ENCODE data around the gene COIL.
"Not testable (repeated sequence)": the region's sequence is repeated elsewhere in the genome, so short reads cannot be mapped to it uniquely, and the experiment has no call there.

The COIL gene, protein sequence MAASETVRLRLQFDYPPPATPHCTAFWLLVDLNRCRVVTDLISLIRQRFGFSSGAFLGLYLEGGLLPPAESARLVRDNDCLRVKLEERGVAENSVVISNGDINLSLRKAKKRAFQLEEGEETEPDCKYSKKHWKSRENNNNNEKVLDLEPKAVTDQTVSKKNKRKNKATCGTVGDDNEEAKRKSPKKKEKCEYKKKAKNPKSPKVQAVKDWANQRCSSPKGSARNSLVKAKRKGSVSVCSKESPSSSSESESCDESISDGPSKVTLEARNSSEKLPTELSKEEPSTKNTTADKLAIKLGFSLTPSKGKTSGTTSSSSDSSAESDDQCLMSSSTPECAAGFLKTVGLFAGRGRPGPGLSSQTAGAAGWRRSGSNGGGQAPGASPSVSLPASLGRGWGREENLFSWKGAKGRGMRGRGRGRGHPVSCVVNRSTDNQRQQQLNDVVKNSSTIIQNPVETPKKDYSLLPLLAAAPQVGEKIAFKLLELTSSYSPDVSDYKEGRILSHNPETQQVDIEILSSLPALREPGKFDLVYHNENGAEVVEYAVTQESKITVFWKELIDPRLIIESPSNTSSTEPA

DNA sequence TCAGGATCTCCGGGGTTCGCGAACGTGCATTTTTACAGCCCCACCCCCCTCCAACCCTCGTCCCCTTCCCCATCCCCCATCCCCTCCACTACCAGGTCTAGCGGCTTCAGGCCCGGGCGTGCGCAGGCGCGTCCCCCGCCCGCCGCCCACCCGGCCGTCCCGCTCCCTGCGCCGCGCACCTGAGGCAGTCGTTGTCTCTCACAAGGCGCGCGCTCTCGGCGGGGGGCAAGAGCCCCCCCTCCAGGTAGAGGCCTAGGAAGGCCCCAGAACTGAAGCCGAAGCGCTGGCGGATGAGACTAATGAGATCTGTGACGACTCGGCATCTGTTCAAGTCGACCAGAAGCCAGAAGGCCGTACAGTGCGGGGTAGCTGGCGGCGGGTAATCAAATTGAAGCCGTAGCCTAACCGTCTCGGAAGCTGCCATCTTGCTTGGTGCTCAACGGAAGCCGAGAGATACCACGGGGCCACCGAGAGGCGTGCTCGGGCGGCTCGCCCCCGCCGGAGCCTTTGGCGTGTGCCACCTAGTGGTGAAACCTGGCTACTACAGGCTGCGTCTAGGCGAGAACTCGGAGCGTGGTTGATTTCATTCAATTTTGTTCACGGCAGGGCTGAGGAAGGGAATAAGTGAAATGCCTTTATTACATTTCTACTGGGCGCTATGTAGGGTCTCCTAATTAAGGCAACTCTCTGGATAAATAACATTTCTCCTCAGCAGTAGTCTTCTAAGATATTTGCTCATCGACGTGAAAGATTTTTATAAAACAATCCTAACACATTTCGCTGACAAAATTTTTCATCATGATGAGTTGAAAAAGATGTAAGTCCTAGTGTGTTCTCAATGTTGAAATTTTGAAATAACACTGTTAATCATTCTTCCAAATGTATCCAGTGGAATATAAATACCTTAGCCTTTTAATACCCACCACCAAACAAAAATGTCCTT is at the start of gene COIL:
Gene COIL, minus strand, starts transcription at position 455 of the 943 bp plus-strand sequence. Its CDS starts 31 bp downstream, at position 424.
- peak; percentile 88 to 92 for DNase-seq (ENCODE audit: low read depth in 2 of 2)

DNA sequence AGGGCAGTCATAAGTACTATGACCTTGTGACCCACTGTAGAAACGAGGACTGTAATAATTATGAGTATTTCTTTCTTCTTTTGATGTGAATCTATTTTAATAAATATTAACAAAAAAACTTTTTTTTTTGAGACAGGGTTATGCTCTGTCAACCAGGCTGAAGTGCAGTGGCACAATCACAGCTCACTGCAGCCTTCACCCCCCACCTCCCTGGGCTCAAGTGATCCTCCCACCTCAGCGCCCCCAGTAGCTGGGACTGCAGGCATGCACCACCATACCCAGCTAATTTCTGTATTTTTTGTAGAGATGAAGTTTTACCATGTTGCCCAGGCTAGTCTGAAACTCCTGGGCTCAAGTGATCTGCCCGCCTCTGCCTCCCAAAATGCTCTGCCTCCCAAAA is 49.6 kb upstream of the COIL start:
- no peak for DNase-seq (ENCODE audit: low read depth in 2 of 2)

DNA sequence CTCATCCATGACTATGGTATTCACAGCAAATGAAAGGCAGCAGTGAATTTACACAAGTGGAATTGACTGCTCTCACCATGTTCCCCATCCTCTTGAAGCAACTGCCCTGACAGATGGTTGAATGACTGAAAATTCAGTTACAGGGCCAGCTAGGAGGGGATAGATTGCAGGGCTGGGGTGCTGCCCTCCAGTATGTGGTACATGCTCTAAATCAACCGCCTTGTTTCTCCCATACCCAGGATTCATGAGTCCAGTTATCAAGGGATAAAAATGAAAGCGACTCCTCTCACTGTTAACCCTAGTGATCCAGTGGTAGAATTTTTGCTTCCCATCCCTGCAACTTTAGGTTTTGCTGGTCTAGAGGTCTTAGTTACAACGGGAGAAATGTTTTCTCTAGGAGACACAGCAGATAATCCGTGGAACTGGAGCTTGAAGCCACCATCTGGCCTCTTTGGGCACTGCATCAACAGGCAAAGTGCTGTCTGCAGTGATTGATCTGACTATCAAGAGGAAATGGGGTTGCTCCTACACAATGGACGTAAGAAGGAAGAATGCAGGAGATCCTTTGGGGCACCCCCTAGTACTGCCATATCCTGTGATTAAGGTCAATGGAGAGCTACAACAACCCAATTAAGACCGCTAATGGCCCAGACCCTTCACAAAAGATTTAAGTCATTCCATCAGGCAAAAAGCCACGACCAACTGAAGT is 49.0 kb upstream of the COIL start:
- peak; percentile 18 to 22 for DNase-seq (ENCODE audit: low read depth in 2 of 2)

DNA sequence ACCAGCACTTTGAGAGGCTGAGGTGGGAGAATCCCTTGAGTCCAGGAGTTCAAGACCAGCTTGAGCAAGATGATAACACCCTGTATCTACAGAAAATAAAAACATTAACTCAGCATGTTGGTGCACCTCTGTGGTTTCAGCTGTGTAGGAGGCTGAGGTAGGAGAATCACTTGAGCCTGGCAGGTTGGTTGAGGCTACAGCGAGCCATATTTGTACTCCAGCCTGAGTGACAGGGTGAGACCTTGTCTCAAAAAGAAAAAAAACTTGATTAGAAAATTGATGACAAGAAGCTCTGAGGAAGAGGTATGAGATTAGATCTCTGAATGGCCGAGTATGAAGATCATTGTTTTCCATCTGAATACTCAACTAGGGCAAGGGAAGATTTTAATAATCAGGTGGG is 48.1 kb upstream of the COIL start:
- DNase-seq (ENCODE audit: low read depth in 2 of 2): no peak

DNA sequence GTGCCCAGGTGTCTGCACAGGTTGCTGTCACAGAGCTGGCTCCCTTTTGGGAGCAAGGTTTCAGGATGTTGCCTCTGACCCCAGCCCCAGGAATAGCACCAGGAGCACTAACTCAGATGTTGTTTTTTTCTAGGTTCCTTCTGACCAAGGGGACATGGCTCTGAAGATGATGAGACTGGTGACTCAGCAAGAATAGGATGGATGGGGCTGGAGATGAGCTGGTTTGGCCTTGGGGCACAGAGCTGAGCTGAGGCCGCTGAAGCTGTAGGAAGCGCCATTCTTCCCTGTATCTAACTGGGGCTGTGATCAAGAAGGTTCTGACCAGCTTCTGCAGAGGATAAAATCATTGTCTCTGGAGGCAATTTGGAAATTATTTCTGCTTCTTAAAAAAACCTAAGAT is 45.2 kb upstream of the COIL start:
- DNase-seq (ENCODE audit: low read depth in 2 of 2): no peak

DNA sequence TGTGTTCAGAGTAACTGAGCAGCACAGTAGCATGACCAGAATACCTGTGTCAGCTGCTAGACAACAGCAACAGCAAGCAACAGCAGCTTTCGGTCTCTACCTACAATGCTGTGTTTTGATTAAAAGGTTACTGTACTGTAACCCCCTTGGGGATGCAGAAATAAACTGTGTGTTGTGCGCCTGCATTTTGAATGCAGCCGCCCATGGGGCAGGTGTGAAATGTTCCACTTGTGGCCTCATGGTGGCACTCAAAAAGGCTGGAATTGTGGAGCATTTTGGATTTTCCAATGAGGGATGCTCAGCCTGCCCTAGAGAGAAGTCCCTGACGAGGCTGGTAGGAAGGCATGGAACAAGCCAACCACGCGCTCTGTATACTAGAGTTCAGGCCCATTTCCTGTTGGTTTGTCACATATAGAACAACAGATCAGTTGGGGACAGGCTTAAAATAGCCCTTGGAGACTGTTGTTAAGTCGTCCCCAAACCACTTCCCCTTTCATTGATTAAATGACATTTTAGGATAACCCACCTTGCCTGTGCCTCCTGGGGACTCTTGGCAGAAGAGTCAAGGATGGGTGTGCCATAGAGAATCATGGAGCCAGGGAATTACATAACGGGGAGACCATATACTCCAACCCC is 44.2 kb upstream of the COIL start:
- DNase-seq (ENCODE audit: low read depth in 2 of 2): no peak

DNA sequence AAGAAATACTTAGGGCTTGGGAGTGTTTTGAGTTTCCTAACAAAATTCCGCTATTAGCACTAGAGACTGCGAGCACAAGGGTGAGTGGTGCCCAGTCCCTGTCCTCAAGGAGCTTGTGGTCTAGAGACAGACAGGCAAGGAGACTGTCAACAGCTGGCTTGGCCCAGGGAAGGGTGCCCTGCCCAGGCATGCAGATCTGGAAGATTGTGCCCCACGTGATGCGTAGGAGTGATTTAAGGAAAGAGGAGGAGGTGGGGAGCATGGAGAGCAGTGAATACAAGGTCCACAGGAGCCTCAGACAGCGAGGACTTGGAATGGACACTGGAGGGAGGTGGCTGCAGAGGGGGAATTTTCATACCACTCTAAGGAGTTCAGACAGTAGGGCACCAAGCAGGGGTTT is 42.1 kb upstream of the COIL start:
- no peak for DNase-seq (ENCODE audit: low read depth in 2 of 2)

DNA sequence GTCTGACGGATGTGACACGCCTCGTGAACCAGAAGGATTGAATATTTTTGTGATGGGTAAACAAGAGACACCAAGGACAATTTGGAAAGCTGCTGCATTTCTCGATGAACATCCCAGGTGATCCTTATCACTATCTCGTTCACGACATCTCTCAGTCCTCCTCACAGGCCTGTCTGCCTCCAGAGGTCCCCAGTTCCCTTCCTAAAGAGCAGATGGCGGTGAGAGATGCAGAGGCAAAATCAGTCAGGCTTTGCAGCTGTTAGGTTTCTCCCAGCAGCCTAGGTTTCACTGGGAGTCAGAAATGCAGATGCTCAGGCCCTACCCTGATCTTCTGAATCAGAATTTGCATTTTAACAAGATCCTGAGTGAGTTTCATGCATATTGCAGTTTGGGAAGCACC is 40.7 kb upstream of the COIL start:
- no peak for DNase-seq (ENCODE audit: low read depth in 2 of 2)

DNA sequence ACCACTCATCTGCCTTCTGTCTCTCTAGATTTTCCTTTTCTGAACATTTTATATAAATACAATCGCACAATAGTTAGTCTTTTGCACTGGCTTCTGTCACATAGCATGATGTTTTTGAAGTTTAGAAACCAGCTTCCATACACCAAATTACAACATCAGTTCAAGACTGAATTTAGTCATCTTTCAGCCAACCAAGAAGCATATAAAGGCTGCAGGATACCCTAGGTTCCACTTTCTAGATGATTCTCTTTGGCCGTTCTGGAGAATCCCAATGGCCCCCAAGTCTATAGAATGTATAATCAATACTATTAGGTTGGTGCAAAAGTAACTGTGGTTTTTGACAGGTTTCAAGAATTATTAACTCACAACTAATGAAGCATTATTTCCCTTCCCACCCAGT is 36.5 kb upstream of the COIL start:
- no peak for DNase-seq (ENCODE audit: low read depth in 2 of 2)

DNA sequence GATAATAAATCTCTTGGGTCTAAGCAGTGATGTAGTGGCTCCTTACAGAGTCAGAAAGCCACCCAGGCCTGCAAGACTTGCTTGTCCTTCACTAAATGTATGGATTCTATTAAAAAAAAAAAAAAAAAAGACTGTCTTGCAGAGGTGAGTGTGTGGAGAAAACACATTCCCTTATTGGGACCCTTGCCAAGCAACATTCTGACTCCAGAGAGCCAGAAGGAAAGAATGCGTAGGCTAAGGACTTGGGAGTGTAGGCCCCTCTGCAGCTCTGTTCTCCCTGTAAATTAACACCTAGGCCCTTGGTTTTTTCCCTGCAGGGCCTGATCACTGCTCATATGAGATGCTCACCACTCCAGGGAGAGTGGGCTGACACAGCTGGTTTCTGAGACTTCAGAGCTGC is 34.9 kb upstream of the COIL start:
- DNase-seq (ENCODE audit: low read depth in 2 of 2): no peak

DNA sequence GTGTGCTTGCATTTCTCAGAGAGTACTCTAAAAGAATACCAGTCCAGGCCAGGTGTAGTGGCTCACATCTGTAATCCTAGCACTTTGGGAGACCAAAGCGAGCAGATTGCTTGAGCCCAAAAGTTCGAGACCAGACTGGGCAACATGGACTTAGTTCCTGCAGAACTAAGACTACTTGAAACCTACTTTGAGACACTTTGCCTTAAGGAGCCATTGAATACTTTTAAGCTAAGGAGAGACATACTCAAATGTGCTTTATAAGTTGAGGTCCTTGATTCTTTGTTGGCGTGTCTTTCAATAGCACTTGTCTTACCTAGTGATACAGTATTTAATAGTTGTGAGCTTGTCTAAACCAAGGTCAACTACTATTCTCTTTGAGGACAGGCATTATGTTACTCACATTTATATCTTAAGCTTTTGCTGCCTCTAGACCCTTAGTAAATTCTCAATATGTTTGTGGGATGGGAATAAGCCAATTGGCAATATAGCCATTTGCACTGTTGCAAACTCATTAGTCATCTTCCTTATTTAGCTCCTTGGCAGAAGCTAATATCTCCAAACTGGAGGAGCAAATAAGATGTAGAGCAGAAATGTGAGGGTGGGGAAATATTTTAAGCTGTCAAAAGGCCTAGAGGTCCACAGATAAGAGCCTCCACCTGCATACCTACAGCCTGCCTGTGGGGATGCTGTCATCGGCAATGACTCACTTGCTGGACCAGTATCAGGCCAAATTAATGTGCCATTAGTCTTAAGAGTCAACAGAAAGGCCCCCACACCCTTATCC is 33.4 kb upstream of the COIL start:
- DNase-seq (ENCODE audit: low read depth in 2 of 2): no peak

DNA sequence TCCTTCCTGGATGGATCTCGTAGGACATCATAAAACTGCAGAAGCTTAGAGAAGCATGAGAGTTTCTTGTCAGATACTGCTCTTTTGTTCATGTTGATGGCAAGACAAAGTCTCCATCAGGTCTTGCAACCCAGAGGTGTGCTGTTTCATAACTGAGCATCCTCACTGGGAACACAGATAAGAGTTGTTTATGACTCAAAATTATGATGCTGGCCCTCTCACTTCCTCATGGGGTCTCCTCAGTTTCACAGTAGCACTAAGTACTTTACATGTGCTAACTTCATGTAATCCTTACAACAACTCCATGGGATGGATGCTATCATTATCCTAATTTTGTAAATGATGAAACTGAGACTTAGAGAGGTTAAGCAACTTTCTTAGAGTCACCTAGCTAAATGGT is 31.5 kb upstream of the COIL start:
- no peak for DNase-seq (ENCODE audit: low read depth in 2 of 2)

DNA sequence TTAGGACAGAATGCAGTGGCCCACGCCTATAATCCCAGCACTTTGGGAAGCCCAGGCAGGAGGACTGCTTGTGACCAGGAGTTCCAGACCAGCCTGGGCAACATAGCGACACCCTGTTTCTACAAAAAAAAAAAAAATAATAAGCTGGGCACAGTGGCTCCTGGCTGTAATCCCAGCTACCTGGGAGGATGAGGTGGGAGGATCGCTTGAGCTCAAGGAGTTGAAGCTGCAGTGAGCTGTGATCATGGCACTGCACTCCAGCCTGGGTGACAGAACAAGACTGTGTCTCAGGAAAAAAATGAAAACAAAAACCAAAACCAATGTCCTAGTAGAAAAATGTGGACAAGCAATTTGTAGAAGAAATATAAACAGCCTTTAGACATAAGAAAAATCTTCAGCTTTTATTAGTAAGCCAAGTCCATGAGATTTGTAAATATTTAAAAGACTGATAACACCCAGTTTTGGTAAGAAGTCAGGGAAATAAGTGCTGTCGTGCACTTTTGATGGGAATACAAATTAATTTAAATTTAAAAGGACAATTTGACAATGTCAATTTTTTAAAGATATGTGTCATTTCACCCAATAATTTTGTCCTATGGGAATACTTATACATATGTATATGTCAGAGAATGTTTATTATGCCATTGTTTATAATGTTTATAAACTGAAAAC is 28.2 kb upstream of the COIL start:
- no peak for DNase-seq (ENCODE audit: low read depth in 2 of 2)

DNA sequence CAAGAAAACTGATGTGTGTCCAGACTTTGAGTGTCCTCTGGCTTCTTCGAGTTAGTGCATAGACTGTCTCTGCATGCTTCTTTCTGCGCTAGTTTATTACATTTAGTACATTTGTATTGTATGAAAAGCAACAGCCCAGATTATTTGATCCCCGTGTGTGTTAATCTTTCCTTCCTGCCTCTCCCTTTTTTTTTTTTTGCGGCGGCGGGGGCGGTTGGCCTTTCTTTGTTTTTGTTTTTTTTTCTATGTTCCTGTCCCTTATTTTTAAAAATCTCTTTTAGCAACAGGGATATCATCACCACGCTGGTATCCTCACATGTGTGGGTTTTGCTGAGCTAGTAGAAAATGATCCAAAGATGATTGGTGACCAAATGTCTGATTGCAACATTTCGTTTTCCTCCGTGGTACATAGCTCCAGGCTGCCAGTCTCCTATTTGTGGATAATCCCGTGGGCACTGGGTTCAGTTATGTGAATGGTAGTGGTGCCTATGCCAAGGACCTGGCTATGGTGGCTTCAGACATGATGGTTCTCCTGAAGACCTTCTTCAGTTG is 26.5 kb upstream of the COIL start:
- no peak for DNase-seq (ENCODE audit: low read depth in 2 of 2)

DNA sequence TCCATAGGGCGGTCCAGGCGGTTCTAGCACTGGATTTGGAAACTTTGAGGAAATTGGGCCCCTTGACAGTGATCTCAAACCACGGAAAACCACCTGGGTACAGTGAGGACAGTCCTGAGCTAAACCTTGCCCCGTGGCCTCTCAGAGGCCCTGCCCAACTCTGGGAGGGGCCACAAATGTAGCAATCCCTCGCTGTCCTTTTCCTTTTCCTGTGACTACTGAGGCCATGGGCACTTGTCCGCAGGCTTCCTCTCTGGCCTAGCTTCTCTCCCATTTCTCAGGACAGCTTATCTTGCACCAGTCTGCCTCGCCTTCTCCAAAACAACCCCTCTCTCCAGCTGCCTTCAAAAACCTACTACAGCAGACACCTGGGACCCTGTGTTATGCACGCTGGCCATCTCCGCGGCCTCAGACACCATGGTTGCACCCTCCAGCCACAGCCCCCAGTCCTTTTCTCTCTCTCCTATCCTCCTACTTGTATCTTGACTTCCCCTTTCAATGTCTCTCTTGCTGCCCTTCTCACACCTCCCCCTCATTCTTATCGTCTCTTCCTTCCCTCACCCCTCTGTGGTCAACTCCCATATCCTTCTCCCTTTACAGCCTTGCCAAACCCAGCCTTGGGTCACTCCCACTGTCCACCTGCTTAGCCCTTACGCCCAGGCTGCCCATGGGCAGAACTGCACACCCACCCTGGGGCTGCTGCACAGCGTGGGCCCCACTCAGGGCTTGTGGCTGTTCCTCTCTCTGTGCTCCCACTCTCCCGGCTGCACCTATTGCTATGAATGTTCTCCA is 24.7 kb upstream of the COIL start:
- no peak for DNase-seq (ENCODE audit: low read depth in 2 of 2)

DNA sequence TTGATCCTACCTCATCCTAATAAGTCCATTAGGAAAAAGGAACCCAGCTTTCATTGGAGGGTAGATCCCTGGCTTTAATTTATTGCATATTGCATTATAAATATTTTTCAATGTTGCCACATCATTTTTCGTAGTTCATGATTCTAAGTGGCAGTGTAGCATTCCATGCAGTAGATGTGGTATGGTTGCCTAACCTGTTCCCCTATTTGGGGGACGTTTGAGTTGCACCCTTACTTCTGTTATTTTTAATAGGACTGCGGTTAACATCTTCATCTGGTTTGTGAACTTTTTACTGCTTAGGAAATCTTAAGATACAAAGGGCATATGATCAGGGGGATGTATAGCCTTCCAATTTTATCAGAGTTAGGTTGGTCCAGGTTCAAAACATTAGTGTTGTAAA is 22.5 kb upstream of the COIL start:
- no peak for DNase-seq (ENCODE audit: low read depth in 2 of 2)

DNA sequence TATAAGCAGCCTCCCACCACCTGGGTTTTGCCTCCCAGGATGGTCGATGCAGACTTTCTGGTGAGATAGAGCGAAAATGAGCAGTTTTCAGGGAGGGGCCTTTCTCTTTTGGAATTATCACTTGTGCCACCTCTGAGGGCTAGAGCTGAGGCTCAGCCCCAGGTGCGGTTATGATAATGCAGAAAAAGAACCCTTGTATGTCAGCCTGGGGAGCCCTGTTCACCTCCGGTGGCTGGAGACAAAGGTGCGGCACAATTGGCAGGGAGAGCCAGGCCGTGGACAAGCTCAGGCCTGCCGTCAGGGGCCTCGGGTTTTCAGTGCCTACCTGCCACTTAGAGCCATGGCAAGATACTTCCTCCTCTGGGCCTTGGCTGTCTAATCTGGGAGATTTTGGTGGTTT is 21.5 kb upstream of the COIL start:
- DNase-seq (ENCODE audit: low read depth in 2 of 2): no peak

DNA sequence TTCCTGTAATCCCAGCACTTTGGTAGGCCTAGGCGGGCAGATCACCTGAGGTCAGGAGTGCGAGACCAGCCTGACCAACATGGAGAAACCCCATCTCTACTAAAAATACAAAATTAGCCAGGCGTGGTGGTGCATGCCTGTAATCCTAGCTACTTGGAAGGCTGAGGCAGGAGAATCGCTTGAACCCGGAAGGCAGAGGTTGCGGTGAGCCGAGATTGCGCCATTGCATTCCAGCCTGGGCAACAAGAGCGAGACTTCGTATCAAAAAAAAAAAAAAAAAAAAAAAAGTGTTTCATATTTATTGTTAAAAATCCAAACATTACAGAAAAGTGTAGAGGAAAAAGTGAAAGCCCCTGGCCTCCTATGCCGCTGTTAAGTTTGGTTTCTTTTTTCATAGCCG is 19.7 kb upstream of the COIL start:
- not testable (repeated sequence) for DNase-seq (ENCODE audit: low read depth in 2 of 2)

DNA sequence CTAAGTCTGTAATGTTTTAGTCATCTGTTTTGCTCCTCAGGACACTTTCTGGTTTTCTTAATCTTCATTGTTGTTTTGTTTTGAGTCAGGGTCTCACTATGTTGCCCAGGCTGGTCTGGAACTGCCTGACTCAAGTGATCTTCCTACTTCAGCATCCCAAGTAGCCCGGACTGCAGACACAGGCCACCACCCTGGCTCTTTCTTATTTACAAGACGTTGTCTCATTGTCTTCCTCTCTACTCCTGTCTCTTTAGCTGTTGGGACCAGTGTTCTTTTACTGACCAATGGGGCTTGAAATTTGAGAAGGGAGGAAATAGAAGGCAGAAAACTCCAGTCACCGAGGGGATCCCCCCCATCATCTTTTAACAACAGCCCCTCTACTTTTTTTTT is 18.2 kb upstream of the COIL start:
- DNase-seq (ENCODE audit: low read depth in 2 of 2): no peak
